Right renal cortex interstitium (tissue), 3 donors: ENCODE measurements around the gene DBH. TPM values are rescaled to one million over a fixed set of nuclear protein-coding genes. Genes with fewer than 3 reads are reported as not detected.
A peak's percentile ranks its signal among the peaks of the same experiment; 100 is the strongest.

ENCODE experiments used
- DNase-seq, 3 donors: peaks; one replicate each; pipeline ENCODE4 v3.0.0-alpha.2; 2013; ENCODE audit warnings: low read depth in 3 of 3, low spot score in 2 of 3
- polyA plus RNA-seq, 3 donors: library from polyadenylated mRNA; unstranded; fragments of 120-200 nt; gene quantifications; one replicate each; pipeline ENCODE4 v1.2.1, GENCODE V29; 2013; ENCODE audit not compliant: insufficient read length in 3 of 3

The DBH gene
- polyA plus RNA-seq, 3 donors, result 0.62 TPM

DNA sequence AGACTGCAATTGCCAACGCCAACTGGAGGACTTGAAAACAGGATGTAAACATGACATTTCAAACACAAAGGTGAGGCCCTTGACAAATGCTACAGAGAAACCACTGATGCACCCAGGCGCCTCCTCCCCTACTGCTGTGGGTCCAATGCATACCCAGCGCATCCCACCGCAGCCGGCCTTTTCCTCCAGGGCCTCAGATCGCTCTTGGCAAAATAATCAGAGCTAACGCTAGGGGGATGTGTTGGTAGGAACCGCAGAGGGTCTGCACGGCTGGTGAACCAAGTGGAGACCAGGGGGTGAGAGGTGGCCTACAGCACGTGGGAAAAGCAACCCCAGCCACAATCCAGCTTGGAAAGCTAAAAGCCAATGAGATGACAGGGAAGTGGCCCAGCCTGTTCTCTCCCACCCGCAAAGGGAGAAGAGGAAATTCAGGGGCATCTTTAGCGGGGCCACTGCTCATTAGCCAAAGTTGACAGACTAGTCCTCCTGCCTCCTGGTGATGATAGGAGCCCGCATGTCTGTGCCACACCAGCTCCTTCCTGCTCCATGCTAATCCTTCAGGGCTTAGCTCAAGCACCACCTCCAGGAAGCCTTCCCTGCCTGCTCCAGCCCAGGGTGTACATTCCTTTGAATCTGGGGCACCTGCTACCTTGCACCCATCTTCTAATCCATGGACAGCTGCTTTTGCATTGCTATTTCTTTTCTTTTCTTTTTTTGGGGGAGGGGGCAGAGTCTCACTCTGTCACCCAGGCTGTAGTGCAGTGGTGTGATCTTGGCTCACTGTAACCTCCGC, 32.8 kb upstream of the DBH start:
- no peak for DNase-seq

DNA sequence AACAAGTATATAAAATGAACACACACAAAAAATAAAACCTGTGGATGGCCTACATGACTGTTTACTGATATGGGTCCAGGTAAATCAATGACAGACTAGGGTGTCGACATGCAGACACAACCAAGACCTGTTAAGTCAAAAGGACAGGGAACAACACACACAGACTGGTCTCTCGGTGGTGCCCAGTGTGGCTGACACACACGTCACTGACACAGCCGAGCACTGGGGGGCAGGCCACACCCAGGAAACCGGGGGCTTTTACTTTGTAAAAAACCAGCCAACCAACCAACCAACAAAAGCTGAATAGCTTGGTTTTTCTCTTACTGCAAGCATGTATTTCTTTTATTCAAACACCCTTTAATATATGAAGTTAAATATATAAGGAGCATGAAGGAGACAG, 31.9 kb upstream of the DBH start:
- DNase-seq, result no peak

DNA sequence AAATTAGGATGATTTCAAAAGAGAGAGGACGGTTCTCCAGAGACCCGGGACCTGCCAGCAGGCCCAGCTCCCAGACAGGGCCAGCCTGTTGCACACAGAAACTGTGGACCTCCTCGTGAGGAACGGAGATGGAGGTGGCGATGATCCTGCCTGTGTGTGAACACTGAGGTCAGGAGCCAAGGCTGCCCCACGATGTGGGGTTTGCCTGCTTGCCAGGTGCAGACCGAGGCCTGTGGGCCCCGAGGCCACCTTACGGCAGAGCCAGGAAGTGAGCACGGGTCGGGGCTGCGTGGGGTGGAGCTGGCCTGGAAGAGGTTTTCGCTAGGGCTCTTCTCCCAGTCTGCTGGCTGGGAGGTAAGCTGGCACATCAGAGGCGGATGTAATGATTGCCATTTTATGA, 31.3 kb upstream of the DBH start:
- no peak for DNase-seq

DNA sequence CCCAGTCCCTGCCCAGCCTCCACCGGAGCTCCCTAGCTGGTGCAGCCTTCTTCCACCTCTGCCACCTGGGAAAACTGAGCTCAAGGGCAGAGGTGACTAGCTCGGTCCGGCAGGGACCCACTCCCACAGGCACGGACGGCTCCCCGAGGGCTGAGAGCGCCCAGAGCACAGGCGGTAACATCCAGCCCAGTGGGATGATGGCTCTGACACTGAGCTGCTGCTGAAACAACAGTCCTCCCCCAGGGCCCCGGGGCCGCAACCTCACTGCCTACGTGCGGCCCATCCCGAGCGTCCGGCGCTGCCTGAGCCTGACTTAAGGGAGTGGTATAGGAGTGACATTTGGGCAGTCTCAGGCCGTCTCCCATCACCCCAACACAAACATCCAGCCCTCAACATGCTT, 30.7 kb upstream of the DBH start:
- DNase-seq, result no peak

DNA sequence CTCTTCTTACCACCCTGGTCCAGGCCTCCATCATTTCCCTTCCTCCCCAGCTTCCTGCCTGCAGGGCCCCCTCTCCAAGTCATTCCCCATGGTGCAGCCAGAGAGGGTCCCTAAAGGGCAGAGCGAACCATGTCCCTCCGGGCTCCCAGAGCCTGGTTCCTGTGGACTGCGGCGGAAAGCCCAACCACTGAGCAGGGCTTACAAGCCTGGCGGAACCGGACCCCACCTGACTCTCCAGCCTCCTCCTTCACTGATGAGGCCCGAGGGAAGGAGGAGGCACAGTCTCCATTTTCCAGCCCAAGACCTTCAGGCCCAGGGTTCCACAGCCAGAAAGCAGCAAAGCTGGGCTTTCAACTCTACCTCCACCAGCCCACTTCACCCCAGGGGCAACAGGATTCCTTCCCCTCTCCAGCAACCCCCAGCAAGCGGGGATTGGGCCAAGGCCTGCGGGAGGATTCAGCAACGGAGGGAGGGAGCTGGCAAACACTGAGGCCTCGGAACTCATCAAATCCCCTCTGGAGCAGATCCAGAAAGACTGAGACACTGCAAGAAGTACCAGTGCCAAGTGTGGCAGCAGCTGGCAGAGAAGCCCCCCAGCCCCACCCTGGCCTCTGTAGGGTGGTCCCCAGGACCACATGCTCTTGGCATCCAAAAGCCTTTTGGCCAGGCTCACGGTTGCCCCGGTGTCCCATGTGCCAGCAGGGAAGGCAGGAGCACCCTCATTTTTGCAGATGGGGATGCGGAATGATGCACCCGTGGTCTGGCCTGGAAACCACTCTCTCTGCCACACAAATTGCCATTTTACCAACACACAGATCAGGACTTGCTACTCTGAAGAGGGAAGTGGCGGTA, 30.1 kb upstream of the DBH start:
- DNase-seq, result no peak

DNA sequence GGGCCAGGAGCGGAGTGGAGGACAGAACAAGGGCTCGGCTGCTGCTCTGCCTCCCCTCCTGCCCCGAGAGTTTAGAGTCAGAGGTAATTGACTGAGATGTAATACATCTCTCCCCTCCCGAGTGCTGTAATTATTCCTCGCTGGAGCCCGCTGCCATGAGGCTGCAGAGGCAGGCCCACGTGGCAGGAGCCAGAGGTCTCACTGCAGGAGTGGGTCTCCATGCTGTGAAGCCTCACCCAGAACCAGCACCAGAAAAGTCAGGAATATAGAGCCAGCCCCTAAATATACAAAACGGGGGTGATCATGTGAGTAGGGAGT, 29.5 kb upstream of the DBH start:
- DNase-seq, result no peak

DNA sequence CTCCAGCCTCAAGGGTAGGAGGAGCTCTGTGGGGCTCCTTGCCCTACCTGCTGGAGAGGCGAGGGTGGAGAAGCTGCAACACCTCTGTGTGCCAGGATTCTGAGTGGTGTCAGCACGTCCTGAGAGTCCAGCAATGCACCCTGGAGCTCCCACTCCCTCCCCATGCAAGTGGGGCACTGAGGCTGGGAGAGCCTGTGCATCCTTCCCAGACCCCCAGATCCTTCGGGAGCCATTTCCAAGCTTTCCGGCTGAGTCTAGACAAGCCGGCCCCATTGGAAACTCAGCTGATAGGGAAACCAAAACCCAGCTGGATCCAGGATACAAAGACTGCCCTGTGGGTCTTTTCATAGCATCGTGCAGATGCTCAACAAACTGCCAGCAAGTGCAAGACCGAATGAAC, 28.8 kb upstream of the DBH start:
- no peak for DNase-seq

DNA sequence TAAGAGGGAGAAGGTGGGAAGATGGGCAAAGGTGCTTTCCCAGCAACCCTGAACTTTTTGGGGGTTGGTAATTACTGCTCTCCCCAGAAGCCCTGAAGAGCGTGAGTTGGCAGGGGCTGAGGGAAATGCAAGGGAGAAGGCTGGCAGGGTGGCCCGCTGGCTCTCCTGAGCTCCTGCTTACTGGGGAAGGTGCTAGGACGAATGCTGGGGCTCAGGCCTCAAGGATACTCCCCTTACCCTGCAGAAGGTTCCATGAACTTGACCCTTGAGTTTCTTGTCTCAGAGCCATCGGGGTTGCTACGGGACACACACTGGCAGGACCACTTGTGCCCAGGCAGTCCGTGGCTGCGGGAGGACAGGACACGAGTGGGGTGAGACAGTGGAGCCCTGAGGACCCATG, 28.2 kb upstream of the DBH start:
- DNase-seq, result no peak

DNA sequence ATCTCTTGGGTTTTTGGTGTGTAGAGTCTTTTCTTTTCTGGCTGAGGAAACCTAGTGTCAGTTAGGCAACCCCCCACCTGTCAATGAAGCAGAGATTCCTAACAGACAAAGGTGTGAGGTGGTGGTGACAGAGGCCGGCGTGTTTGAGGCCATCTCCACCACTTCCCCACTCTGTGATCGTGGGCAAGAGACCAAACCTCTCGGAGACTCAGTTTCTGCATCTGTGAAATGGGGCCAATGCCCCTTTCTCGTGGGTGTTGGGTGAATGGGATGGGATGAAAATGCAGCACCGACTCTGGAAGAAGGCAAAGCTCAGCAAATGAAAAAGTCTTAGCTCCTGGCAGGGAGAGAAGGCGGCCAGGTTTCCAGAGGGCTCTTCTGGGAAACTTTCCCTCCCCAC, 27.8 kb upstream of the DBH start:
- DNase-seq, result no peak

DNA sequence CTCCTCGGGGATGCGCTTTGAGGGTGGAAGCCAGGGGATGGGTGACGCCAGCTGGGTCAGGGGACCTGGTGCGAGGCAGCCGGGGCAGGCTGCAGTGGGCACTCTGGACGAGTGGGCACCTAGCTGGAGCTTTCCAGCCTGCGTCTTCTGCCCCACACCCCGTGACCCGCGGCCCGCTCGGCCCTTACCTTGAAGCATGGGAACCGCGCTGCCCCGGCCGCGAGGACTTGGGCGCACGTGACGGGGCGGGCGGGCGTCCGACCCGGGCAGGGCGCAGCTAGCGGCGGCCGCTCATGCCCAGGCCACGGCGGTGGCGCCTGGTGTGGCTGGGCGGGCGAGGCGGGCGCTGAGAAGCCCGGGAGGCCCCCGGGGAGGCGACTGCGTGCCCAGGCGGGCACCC, 27.3 kb upstream of the DBH start:
- no peak for DNase-seq

DNA sequence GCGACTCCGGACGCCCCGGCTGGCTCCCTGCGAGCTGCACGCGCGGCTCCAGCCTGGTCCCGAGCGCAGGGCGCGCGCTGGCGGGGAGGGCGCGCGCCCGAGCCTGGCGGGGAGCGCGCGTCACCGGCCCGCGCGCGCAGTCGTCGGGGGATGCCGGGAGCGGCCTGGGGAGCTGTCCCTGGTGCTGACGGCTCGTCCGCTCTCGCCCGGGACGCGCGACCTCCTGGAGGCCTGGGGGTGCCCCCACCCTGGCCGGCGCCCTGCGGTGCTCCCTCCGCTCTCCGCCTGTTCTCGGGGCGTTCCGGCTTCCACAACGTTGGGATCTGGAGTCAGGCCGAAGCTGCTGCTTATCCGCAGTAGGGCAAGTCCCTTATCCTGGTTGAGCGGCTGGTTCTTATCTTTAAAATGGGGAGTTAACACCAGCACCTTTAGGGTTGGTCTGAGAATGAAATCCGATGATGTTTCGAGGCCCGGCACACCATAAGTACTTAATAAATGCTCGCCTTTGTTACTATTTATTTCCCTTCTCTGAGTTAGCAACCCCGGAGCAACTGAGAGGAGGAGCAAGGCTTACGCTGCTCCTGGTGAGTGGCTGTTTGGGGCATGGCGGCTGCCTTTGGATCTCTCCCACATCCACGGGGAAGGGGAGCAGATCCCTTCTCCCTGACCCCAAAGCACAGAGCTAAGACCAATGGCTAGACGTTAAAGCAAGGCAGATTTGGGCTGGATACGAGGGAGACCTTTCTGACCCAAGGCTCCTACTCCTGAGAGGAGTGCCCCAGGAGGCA, 26.7 kb upstream of the DBH start, which contains the start of gene FAM163B:
Gene FAM163B, minus strand, starts transcription at position 79 of the 788 bp plus-strand sequence. CDS start 29,166 bp downstream, outside the sequence.
- DNase-seq, result peak; percentile 48 to 58 (median 51)

DNA sequence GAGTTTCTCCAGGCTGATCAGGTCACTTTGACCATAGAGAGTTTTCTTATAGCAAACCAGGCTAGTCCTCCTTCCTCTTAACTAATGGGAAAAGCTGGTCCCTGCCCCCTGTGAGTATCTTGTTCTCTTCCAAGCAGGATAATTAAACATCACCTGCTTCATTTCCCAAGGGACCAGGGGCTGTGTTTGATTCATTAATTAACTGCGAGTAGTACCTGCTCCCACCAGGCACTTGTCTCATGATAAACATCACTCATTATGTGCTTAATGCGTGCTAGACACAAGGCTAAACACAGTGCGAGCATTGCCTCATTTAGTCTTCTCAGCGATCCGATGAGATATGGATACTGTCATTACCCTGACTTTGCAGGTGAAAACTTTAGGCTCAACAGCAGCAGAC, 25.3 kb upstream of the DBH start:
- no peak for DNase-seq

DNA sequence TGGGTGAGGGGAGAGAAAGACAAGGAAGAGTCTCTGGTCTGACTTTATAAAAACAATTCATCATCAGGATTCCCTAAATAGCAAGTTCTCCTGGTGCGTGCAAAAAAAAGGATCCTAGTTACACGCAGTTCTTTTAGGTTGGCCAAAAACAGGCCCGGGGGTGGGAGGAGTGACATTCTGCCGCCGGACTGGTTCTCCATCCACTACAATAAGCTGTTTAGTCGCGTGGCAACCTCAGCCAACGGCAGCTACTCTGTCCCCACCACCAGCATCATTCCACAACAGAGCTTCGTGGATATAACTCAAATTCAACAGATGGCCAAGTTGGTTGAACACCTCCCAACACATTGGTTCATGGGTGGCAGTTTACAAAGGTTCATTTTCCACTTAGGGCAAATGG, 24.1 kb upstream of the DBH start:
- no peak for DNase-seq

DNA sequence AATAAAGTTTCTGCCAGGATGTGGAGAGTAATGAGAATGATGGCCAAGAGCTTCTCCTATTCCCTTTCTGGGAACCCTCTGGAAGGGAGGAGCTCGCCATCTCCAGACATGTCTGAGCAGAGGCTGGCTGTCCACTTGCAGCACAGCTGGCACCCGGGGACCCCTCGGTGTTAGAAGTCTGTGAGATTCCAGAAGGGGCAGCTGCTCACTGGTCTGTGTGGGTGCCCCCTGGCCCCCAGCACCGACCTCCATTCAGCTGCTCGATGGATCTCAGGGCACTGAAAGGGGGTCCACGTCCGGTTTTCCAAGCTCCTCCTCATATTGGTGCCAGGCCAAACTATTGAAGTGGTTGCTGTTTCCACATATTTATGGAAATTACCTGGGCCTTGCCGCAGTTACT, 23.3 kb upstream of the DBH start:
- no peak for DNase-seq

DNA sequence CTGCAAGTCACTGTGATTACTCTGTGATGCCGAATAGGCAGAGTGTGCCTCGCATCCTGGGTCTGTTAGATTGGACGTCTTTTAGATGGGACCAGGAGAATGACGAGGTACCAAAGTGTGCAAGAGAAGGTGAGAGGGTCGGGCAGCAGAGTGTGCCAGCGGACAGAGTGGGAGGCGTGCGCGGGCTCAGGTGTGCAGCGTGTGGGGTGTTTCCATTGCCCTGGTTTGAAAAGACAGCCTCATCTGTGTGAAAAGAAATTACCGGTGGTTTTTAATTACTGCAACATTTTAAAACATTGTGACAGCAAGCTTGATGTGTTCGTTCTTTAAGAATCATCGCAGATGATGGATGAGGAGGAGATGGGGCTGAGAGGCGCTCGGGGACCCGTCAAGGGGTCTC, 22.7 kb upstream of the DBH start:
- DNase-seq, result no peak

DNA sequence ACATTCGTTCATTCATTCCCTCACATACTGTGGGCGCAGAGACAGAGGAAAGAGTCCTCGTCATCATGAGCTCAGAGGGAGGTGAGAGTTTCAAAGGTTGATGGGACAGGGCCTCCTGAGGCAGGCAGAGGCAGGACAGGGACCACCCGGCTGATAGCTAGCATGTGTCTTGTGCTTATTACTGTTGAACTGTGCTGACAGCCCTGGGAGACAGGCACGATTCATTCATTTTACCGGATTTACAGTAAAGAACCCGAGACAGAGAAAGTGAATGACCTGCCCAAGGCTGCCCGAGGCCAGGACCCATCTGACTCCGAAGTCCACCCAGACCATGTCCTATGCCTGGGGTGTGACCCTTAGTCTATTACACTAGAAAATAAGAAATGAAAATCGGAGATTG, 22.1 kb upstream of the DBH start:
- no peak for DNase-seq

DNA sequence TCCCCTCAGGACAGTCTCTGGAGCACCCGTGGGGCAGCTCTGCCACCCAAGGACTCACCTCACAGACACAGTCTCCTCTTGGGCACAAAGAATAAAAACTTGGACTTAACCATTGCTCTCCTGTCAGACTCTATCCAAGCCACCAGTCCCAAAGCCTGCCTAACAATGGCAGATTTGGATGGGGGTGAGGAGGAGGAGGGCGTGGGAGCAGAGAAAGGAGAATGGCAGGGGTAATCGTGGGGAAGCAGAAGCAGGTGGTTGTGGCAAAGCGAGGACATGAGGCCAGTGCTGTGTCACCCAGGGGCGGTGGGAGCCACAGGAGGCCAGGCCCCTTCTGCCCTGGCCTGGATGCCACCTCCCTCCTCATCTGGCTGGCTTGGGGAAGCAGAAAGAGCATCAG, 21.5 kb upstream of the DBH start:
- no peak for DNase-seq

DNA sequence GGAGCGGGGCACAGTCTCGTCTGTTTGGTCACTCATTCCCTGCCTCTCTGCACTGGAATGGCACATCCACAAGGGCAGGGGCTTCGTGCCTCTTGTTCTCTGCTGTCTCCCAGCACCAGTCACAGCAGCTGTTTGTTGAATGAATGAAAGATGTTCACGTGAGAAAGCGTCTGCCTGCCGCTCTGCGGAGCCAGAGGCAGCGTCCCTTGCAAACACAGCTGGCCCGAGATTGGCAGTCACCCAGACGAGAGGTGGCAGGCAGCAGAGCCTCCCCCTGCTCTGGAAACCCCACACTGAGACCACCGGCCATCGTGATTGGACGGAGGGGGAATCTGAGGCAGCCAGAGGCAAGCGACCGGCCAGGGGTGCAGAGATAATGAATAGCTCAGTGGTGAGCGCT, 21.0 kb upstream of the DBH start:
- DNase-seq, result no peak

DNA sequence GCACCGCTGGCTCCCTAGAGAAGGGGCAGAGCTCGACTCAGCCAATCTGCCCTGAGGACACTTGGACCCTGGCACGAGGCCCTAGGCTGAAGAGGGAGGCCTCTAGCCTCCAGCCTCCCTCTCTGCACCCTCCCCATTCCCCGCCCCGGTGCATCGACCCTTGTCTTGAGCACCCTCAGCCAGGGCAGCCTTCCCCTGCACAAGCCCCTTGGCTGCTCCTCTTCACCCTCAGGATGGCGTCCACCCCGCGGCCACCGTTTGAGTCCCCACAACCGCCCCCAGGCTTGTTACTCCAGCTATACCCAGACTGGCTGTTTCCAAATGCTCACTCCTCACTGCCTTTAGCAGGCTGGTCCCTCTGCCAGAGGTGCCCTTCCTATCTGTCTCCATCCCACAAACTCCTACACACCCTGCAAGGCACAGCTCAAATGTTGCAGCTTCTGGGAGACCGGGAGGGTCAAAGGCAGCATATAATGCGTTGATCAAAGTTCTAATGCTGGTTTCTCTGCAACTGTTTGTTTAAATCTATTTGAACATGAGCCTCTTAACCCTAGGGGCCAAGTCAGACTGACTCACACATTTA, 20.5 kb upstream of the DBH start:
- no peak for DNase-seq

DNA sequence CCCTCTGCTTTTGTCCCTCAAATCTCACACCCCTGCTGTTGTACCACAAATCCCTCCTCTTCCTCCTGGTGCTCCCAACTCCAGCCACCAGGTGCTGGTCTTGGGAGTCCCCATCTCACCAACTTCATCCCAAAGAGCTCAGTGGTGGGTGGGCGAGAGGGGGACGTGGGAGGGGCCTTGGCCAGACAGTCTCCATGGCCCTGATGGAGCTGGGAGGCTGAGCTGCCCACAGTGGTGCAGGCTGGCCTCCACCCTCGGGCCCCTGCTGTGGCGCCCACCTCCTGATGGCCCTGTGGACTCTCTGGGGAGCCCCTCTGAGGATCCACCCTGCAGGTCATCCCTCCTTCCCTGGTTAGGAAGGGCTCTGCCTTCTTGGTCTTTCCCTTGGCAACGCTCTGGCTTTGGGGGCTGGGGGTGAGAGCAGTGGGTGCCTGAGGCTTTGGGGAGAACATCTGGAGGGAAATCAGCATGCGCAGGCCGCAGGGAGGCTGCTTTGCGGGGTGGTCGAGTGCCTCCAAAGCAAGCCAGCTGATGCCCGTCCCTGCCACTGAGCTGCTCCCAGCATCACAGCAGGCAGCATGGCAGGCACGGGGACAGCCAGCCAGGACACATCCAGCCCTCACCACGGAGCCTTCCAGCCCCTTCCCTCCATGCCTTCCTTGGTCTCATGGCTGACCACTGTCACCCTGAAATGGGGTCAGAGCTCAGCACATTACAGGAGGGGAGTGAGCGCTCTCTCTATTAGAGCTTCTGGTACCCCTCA, 19.3 kb upstream of the DBH start:
- DNase-seq, result no peak
